Epithelial cell of esophagus (primary cell): ENCODE results near the gene MED13L.

Source experiments
- DNase-seq: peaks from one replicate; pipeline ENCODE4 v3.0.0; 2010; ENCODE audit warnings: low read depth
- H3K4me3 ChIP-seq: 2 replicates; pipeline ENCODE4 v1.5.1; 2011; ENCODE audit warnings: mild to moderate bottlenecking, low read length, control low read depth
- TF ChIP-seq, protein P1 (sequence below): IDR thresholded peaks from 2 replicates; pipeline ENCODE4 v1.5.1; 2011; ENCODE audit warnings: low read depth, mild to moderate bottlenecking, low read length, control low read depth, inconsistent platforms; ENCODE audit not compliant: insufficient read depth; ENCODE audit errors: missing control alignments

The MED13L gene

DNA sequence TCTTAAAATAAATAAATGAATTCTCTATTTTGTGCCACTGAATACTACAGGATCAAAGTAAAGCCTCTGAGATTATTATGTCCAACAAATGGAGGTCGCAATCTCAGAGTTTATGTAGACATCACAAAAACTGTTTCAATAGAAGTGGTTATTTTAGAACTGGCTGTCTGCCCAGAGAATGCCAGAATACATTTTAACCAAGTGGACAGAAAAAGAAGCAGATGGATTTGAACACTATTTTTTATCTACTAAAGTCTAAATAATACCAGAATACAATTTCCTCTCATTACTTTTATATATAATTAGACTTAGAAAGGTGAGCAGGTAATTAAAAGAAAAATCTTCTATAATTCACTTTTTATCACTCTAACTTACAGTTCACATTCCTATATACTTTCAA, 118.3 kb downstream of the MED13L start:
- TF ChIP-seq, protein P1, sequence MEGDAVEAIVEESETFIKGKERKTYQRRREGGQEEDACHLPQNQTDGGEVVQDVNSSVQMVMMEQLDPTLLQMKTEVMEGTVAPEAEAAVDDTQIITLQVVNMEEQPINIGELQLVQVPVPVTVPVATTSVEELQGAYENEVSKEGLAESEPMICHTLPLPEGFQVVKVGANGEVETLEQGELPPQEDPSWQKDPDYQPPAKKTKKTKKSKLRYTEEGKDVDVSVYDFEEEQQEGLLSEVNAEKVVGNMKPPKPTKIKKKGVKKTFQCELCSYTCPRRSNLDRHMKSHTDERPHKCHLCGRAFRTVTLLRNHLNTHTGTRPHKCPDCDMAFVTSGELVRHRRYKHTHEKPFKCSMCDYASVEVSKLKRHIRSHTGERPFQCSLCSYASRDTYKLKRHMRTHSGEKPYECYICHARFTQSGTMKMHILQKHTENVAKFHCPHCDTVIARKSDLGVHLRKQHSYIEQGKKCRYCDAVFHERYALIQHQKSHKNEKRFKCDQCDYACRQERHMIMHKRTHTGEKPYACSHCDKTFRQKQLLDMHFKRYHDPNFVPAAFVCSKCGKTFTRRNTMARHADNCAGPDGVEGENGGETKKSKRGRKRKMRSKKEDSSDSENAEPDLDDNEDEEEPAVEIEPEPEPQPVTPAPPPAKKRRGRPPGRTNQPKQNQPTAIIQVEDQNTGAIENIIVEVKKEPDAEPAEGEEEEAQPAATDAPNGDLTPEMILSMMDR: no peak
- no peak for DNase-seq
- no peak overlapping the region for H3K4me3 ChIP-seq

DNA sequence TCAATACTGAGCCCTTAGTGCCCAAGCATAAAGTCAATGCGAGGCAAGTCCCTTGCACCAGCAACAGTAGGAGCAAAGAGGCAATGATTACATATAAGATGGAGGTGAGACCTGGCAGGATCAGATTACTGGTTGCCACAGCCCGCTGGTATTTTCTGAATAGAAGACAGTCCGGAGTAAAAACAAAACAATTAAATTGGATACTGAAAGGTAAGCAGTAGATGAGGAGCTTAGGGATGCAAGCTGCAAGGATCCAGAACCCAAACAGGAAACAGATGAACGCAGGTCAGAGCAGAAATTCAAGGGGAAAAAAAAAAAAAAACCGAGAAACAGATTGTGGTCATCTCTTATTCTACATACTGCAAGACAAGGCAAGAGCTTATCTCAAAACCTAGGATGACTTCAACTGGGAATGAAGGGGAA, 119.6 kb downstream of the MED13L start:
- no peak overlapping the region for H3K4me3 ChIP-seq
- TF ChIP-seq, protein P1: no peak
- no peak for DNase-seq

DNA sequence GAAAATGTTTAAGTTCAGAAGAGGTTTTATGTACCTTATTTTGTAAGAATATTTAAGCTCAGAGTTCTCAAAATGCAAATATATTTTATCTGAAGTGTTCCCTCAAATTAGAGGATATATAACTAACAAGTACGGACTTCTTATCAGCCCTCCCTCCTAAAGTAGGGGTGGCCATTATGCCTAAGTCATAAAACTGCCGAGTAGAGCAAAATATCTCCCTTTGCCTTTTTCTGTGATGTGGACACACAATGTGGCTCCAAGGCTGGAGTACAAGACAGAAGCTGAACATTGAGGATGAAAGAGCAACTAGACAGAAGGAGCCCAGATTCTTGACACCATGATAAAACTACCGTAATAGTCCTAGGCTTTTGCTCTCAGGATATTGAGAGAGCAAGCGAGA, 120.9 kb downstream of the MED13L start:
- DNase-seq: no peak
- TF ChIP-seq, protein P1: no peak
- no peak overlapping the region for H3K4me3 ChIP-seq

DNA sequence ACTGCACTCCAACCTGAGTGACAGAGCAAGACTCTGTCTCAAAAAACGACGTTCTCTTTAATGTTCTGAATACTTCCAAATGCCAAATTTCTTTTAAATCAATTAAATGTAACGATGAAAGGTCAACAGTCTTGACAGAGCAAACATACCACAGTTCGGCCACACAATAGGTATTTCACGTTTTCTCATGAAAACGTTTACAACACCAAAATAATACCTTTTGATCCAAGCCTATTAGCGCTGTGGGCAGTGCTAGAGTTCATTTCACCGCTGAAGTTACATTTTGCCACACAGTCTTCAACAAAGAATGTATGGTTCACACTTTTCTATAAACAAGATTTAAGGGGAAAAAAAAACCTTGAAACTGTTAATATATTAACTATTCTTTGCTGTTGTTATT, 122.1 kb downstream of the MED13L start:
- no peak overlapping the region for H3K4me3 ChIP-seq
- TF ChIP-seq, protein P1: no peak
- no peak for DNase-seq

DNA sequence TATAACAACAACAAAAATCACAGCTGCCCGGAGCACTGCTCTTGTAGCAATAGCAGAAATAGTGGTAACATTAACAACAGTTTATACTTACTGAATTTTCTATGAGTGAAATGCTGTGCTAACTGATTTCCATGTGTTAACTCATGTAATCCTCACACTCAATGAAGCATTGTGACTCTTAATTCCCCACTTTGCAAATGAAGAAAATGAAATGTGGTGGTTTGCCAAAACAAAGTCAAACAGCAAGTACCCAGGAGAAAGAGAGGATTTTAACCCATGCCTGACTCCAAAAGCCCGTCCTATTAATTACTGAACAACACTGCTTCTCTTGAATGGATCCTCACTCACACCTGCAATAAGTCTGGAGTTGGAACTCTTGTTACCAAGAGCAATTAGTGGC, 123.5 kb downstream of the MED13L start:
- DNase-seq: no peak
- no peak overlapping the region for H3K4me3 ChIP-seq
- TF ChIP-seq, protein P1: no peak

DNA sequence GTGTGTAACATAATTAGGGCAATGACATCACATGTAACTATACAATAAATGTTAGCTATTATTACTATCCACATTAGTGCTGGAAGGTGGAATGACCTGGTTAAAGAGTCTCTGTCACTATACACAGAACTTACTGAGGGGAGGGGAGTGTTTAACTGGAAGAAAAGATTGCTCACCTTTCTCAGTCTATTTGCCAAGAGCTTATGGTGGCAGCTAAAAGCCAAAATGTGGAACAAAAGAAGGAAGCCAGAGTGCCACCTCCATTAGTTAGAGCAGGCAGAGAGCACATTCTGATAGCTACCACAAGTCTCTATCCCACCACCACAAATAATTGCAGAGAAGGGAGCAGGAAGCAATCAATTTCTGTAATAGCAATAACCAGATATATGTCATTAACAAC, 124.4 kb downstream of the MED13L start:
- DNase-seq: no peak
- H3K4me3 ChIP-seq: no peak overlapping the region
- TF ChIP-seq, protein P1: no peak

DNA sequence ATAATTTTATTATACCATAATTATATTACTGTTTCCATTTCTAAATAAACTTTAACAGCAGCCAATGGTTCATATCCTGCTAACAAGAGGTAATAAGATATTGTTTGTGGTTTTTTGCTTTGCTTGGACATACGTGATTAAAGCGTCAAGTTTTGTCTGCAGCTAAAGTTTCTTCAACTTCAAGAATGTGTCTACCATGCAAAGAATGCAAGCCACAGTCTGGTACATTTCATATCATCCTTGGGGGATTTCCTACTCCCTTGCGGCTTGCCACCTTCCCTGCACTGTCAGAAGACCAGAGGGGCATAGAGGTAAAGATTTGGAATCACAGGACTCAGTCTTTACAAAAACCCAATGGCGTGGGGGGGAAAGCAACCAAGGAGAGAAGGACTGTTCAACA, 125.2 kb downstream of the MED13L start:
- peak; percentile 28 for DNase-seq
- TF ChIP-seq, protein P1: no peak
- no peak overlapping the region for H3K4me3 ChIP-seq
